ENCODE measurements around the gene GFOD1.

Gene GFOD1

GRCh38 chr6:13372076-13372475 is 115.3 kb downstream of the GFOD1 start:
- Mint-ChIP-seq H3K4me1 (peaks cover 44% of the 10 kb centered on the region), H3K4me3 (no peak overlapping the region)
- ATAC-seq: no peak

DNA sequence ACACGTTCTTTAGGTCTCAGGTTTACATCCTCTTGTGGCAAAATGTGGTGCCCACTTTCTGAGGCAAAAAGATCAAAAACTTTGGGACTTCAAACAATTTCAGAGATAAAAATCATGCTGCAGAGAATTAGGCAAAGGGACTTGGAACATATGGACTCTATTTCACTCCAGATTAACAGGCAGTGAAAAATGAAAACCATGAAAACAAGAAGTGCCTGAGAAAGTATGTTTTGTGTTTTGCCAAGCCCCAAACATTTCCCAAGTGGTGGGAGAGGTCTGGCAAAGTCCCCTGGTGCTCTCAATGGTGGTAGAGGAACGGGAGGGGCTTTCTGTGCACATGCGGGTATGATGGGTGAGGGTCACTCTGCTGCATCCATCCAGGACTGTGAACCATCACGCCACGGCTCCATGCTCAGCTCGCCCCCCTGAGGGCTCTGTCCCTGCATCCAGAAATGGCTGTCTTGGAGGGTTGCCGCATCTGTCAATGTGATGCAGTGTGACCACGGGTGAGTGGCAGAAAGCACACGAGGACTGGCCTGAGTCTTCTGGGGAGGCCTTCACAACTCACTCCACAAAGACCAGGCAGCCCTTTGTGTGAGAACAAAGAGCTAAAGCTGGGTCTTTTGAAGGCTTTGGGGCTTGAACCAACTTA is 115.9 kb downstream of the GFOD1 start:
- peaks cover 4% of the 10 kb centered on the region for H3K36me3 Mint-ChIP-seq
- no peak overlapping the region for H3K27ac Mint-ChIP-seq
- no peaks in the 10 kb centered on the region for H3K27me3 Mint-ChIP-seq
- no peaks in the 10 kb centered on the region for H3K9me3 Mint-ChIP-seq
- no peak overlapping the region for H3K4me3 Mint-ChIP-seq
- peaks cover 43% of the 10 kb centered on the region for H3K4me1 Mint-ChIP-seq
- ATAC-seq: no peak

More at GRCh38 chr6:13372076-13372475, 115.3 kb downstream of the GFOD1 start:
- peaks cover 4% of the 10 kb centered on the region for H3K36me3 Mint-ChIP-seq
- H3K27me3 Mint-ChIP-seq: no peaks in the 10 kb centered on the region
- no peak overlapping the region for H3K27ac Mint-ChIP-seq
- H3K9me3 Mint-ChIP-seq: no peaks in the 10 kb centered on the region

GRCh38 chr6:13370623-13371022 is 116.8 kb downstream of the GFOD1 start:
- H3K4me1 Mint-ChIP-seq: peaks cover 34% of the 10 kb centered on the region
- no peaks in the 10 kb centered on the region for H3K27me3 Mint-ChIP-seq

GRCh38 chr6:13369591-13369990 is 117.8 kb downstream of the GFOD1 start:
- ATAC-seq: no peak
- H3K27me3 Mint-ChIP-seq: no peaks in the 10 kb centered on the region
- H3K27ac Mint-ChIP-seq: no peak overlapping the region

More at GRCh38 chr6:13370623-13371022, 116.8 kb downstream of the GFOD1 start:
- no peak for ATAC-seq
- Mint-ChIP-seq H3K9me3 (no peaks in the 10 kb centered on the region), H3K27ac (no peak overlapping the region), H3K36me3 (peaks cover 5% of the 10 kb centered on the region), H3K4me3 (no peak overlapping the region)

GRCh38 chr6:13368731-13369115 is 118.7 kb downstream of the GFOD1 start:
- Mint-ChIP-seq H3K9me3 (no peaks in the 10 kb centered on the region), H3K4me1 (peaks cover 33% of the 10 kb centered on the region), H3K27me3 (no peaks in the 10 kb centered on the region), H3K4me3 (no peak overlapping the region), H3K36me3 (peaks cover 16% of the 10 kb centered on the region), H3K27ac (no peak overlapping the region)
- ATAC-seq: no peak

More at GRCh38 chr6:13369591-13369990, 117.8 kb downstream of the GFOD1 start:
- Mint-ChIP-seq H3K4me3 (no peak overlapping the region), H3K9me3 (no peaks in the 10 kb centered on the region), H3K4me1 (peaks cover 28% of the 10 kb centered on the region), H3K36me3 (peaks cover 11% of the 10 kb centered on the region)

GRCh38 chr6:13368079-13368730 is 119.2 kb downstream of the GFOD1 start:
- no peaks in the 10 kb centered on the region for H3K27me3 Mint-ChIP-seq
- H3K4me3 Mint-ChIP-seq: no peak overlapping the region
- ATAC-seq: no peak
- peaks cover 16% of the 10 kb centered on the region for H3K36me3 Mint-ChIP-seq
- no peaks in the 10 kb centered on the region for H3K9me3 Mint-ChIP-seq
- H3K4me1 Mint-ChIP-seq: peaks cover 31% of the 10 kb centered on the region
- no peak overlapping the region for H3K27ac Mint-ChIP-seq

- peaks cover 22% of the 10 kb centered on the region for H3K36me3 Mint-ChIP-seq
- no peak overlapping the region for H3K27ac Mint-ChIP-seq
- peaks cover 24% of the 10 kb centered on the region for H3K4me1 Mint-ChIP-seq
- no peaks in the 10 kb centered on the region for H3K9me3 Mint-ChIP-seq
- no peaks in the 10 kb centered on the region for H3K27me3 Mint-ChIP-seq
- no peak overlapping the region for H3K4me3 Mint-ChIP-seq
- no peak for ATAC-seq
These were observed 120.0 kb downstream of the GFOD1 start for GRCh38 chr6:13367396-13367795.

- H3K9me3 Mint-ChIP-seq: no peaks in the 10 kb centered on the region
- peaks cover 22% of the 10 kb centered on the region for H3K36me3 Mint-ChIP-seq
- no peak overlapping the region for H3K27ac Mint-ChIP-seq
- no peak overlapping the region for H3K4me3 Mint-ChIP-seq
- no peak for ATAC-seq
- H3K27me3 Mint-ChIP-seq: no peaks in the 10 kb centered on the region
- H3K4me1 Mint-ChIP-seq: peaks cover 33% of the 10 kb centered on the region
These were observed 122.1 kb downstream of the GFOD1 start for GRCh38 chr6:13365320-13365719.

- Mint-ChIP-seq H3K27ac (peak overlapping the region; percentile 49), H3K27me3 (no peaks in the 10 kb centered on the region), H3K4me3 (no peak overlapping the region), H3K4me1 (peaks cover 33% of the 10 kb centered on the region), H3K9me3 (no peaks in the 10 kb centered on the region), H3K36me3 (peaks cover 22% of the 10 kb centered on the region)
- ATAC-seq: no peak
These were observed 122.6 kb downstream of the GFOD1 start for GRCh38 chr6:13364842-13365241.

- H3K9me3 Mint-ChIP-seq: no peaks in the 10 kb centered on the region
- H3K27me3 Mint-ChIP-seq: no peaks in the 10 kb centered on the region
- H3K27ac Mint-ChIP-seq: no peak overlapping the region
- H3K4me3 Mint-ChIP-seq: no peak overlapping the region
- ATAC-seq: no peak
- H3K4me1 Mint-ChIP-seq: peaks cover 40% of the 10 kb centered on the region
- peaks cover 22% of the 10 kb centered on the region for H3K36me3 Mint-ChIP-seq
These were observed 125.0 kb downstream of the GFOD1 start for GRCh38 chr6:13362412-13362811.

DNA sequence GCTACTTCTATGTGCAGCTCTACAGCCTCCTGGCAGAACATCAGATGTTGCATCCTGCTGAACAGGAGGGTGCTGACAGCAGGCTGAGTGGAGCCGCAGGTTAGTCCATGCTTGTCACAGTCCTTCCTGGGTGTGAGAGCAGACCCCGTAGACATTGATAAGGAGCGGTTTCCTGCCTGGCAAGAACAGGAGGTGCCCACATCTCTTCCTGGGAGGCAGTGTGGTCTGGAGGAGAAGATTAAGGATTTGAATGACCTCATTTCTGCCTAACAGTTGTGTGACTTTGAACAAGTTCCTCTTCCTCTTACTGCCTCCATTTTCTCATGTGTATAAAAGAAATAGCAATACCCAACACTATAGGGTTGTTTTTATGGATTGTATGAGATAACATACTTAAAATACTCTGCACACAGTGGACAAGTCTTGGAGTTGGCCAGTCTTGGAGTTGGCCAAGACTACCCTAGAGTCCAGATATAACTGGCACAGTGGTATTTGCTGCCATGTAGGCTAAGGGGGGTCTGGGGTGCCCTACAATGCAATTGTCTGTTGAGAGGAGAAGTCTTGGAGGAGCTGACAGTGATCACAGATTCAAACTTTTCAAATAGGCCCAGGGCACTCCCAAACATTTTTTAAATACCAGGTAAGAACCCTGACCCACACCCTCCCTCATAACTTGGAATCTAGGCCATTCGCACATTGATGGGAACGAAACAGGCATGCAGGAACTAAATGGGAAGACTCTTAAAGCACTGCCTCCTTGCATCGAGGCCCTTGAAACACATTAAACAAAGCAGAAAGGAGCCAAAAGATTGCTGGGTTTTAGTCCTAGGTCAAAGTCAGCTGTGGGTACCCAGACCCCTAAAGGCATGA is 126.5 kb downstream of the GFOD1 start:
- Mint-ChIP-seq H3K9me3 (no peaks in the 10 kb centered on the region), H3K36me3 (peaks cover 22% of the 10 kb centered on the region), H3K4me3 (no peak overlapping the region), H3K4me1 (peaks cover 56% of the 10 kb centered on the region), H3K27me3 (no peaks in the 10 kb centered on the region), H3K27ac (peak overlapping the region; percentile 14)
- no peak for ATAC-seq

- no peak overlapping the region for H3K4me3 Mint-ChIP-seq
- no peak overlapping the region for H3K27ac Mint-ChIP-seq
- peaks cover 8% of the 10 kb centered on the region for H3K36me3 Mint-ChIP-seq
- H3K27me3 Mint-ChIP-seq: no peaks in the 10 kb centered on the region
- peaks cover 66% of the 10 kb centered on the region for H3K4me1 Mint-ChIP-seq
- no peak for ATAC-seq
- no peaks in the 10 kb centered on the region for H3K9me3 Mint-ChIP-seq
These were observed 128.1 kb downstream of the GFOD1 start for GRCh38 chr6:13359287-13359686.

DNA sequence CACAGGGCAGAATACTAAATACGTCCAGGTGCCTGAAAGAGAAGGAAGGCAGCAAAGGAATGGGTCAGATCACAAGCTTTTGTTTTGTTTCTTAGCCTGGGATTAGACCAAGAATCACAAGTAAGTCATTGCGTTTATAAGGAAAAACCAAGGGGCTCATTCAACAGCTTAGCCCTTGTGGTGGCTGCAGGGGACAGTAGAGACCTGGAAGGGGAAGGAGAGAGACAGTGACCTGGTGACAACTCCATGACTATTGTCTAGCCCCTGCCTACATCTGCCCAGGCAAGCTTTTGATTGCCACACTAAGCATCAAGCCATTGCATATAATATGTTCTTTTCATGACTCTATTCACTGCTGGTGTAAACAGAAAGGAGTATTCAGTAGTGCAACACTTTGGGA is 128.9 kb downstream of the GFOD1 start:
- no peak overlapping the region for H3K4me3 Mint-ChIP-seq
- H3K9me3 Mint-ChIP-seq: no peaks in the 10 kb centered on the region
- H3K27me3 Mint-ChIP-seq: no peaks in the 10 kb centered on the region
- H3K27ac Mint-ChIP-seq: no peak overlapping the region
- ATAC-seq: no peak
- peaks cover 65% of the 10 kb centered on the region for H3K4me1 Mint-ChIP-seq
- H3K36me3 Mint-ChIP-seq: peaks cover 6% of the 10 kb centered on the region

GRCh38 chr6:13357551-13358075 is 129.8 kb downstream of the GFOD1 start:
- Mint-ChIP-seq H3K27me3 (no peaks in the 10 kb centered on the region), H3K4me1 (peaks cover 69% of the 10 kb centered on the region), H3K36me3 (peaks cover 2% of the 10 kb centered on the region), H3K9me3 (no peaks in the 10 kb centered on the region), H3K4me3 (no peak overlapping the region), H3K27ac (peak overlapping the region; percentile 95)
- no peak for ATAC-seq

Data from stimulated activated memory B cell treated with anti-CD40 and anti-IgM and Interleukin-4, amounts not matched to agents 10 μg/mL and 1 μg/mL and 100 μg/mL, for 72 hours (primary cell).